Neuronal stem cell (in vitro differentiated cells): ENCODE results near the gene NIPAL4.

Source experiments
- DNase-seq: peaks from one replicate; pipeline ENCODE4 v3.0.0-alpha.2; 2013; ENCODE audit warnings: low spot score
- H2AFZ ChIP-seq: one replicate; pipeline ENCODE4 v1.6.1; 2013; ENCODE audit warnings: mild to moderate bottlenecking, low read length, inconsistent platforms
- H2AK5ac ChIP-seq: 2 replicates; pipeline ENCODE4 v1.6.1; 2013; ENCODE audit warnings: low read depth, mild to moderate bottlenecking, inconsistent platforms, low read length, moderate library complexity, mixed read lengths
- H2BK120ac ChIP-seq: 2 replicates; pipeline ENCODE4 v1.6.1; 2013; ENCODE audit warnings: low read depth, mild to moderate bottlenecking, inconsistent platforms, low read length, moderate library complexity, mixed read lengths
- H2BK12ac ChIP-seq: one replicate; pipeline ENCODE4 v1.6.1; 2013; ENCODE audit warnings: low read length, inconsistent platforms
- H2BK15ac ChIP-seq: 2 replicates; pipeline ENCODE4 v1.6.1; 2013; ENCODE audit warnings: mild to moderate bottlenecking, low read length, inconsistent platforms, mixed read lengths
- H2BK5ac ChIP-seq: one replicate; pipeline ENCODE4 v1.6.1; 2013; ENCODE audit warnings: inconsistent platforms, mild to moderate bottlenecking, low read length, moderate library complexity
- H3K14ac ChIP-seq: one replicate; pipeline ENCODE4 v1.6.1; 2013; ENCODE audit warnings: low read length, inconsistent platforms
- H3K18ac ChIP-seq: 2 replicates; pipeline ENCODE4 v1.6.1; 2013; ENCODE audit warnings: low read length, inconsistent platforms
- H3K23ac ChIP-seq: 2 replicates; pipeline ENCODE4 v1.6.1; 2013; ENCODE audit warnings: low read depth, mild to moderate bottlenecking, mixed read lengths, low read length, inconsistent platforms; ENCODE audit not compliant: poor library complexity
- H3K27ac ChIP-seq: replicated peaks from 3 replicates; pipeline ENCODE4 v1.5.1; 2013; ENCODE audit warnings: low read length, inconsistent platforms
- H3K27me3 ChIP-seq, 3 experiments: 2 replicates each; pipeline ENCODE4 v1.6.1; 2013; ENCODE audit warnings: low read length in 3 of 3, mild to moderate bottlenecking in 2 of 3, inconsistent platforms in 1 of 3, low read depth in 1 of 3, mixed read lengths in 1 of 3, moderate library complexity in 1 of 3; ENCODE audit not compliant: control insufficient read depth in 3 of 3, insufficient read depth in 3 of 3
- H3K36me3 ChIP-seq, 2 donors: replicated peaks in 1 of 2; 2 replicates each; pipeline ENCODE4 v1.6.1; 2013; ENCODE audit warnings: low read length in 2 of 2; ENCODE audit not compliant: control insufficient read depth in 2 of 2, insufficient read depth in 2 of 2
- H3K4ac ChIP-seq: 2 replicates; pipeline ENCODE4 v1.6.1; 2013; ENCODE audit warnings: inconsistent platforms, mild to moderate bottlenecking, low read length, moderate library complexity
- H3K4me1 ChIP-seq, 2 donors: 1 replicate in 1 of 2; 2 replicates in 1 of 2; pipeline ENCODE4 v1.6.1; 2013; ENCODE audit warnings: low read length in 2 of 2, low read depth in 1 of 2; ENCODE audit not compliant: control insufficient read depth in 2 of 2, insufficient read depth in 1 of 2
- H3K4me2 ChIP-seq: one replicate; pipeline ENCODE4 v1.6.1; 2013; ENCODE audit warnings: mild to moderate bottlenecking, low read length, inconsistent platforms; ENCODE audit not compliant: insufficient read depth, poor library complexity, severe bottlenecking
- H3K4me3 ChIP-seq, 2 donors: 2 replicates each; pipeline ENCODE4 v1.5.1; 2013; ENCODE audit warnings: low read length in 2 of 2, mild to moderate bottlenecking in 2 of 2, inconsistent platforms in 1 of 2, moderate library complexity in 1 of 2
- H3K79me1 ChIP-seq: one replicate; pipeline ENCODE4 v1.6.1; 2013; ENCODE audit warnings: low read depth, mild to moderate bottlenecking, inconsistent platforms, low read length, moderate library complexity
- H3K9ac ChIP-seq: one replicate; pipeline ENCODE4 v1.6.1; 2013; ENCODE audit warnings: mild to moderate bottlenecking, low read depth, low read length, inconsistent platforms; ENCODE audit not compliant: poor library complexity
- H3K9me3 ChIP-seq, 2 donors: replicated peaks in 1 of 2; 2 replicates each; pipeline versions ENCODE3 to v1.6.1; 2013; ENCODE audit warnings: low read length in 2 of 2, mild to moderate bottlenecking in 2 of 2, inconsistent platforms in 1 of 2, low read depth in 1 of 2, mixed read lengths in 1 of 2, moderate library complexity in 1 of 2; ENCODE audit not compliant: control insufficient read depth in 2 of 2, insufficient read depth in 1 of 2
- H4K8ac ChIP-seq: one replicate; pipeline ENCODE4 v1.6.1; 2013; ENCODE audit warnings: low read depth, mild to moderate bottlenecking, inconsistent platforms, low read length, moderate library complexity
- H4K91ac ChIP-seq: one replicate; pipeline ENCODE4 v1.6.1; 2013; ENCODE audit warnings: low read length, low read depth, mild to moderate bottlenecking, inconsistent platforms; ENCODE audit not compliant: poor library complexity
- WGBS, 2 donors: extraction: QIAGEN DNeasy Blood & Tissue Kit; methylation state at CpG; one replicate each; pipeline ENCODE4 v1.1.7; 2013; ENCODE audit warnings: missing lambda C conversion rate in 2 of 2, mixed read lengths in 1 of 2; ENCODE audit not compliant: insufficient read length in 2 of 2, insufficient replicate concordance in 1 of 2; ENCODE audit errors: extremely low coverage in 2 of 2; 5-methylcytosine and 5-hydroxymethylcytosine counted together

NIPAL4 gene

GRCh38 chr5:157496864-157497263 lies 36.9 kb downstream of the NIPAL4 start:
- no CpG with 5 or more reads among the region's 8 CpGs for WGBS, 2 donors
- Histone ChIP-seq H3K4me3 (no peak overlapping the region), H3K9ac (no peak overlapping the region), H3K23ac (no peak overlapping the region), H3K79me1 (no peaks in the 10 kb centered on the region), H2BK15ac (no peak overlapping the region), H3K18ac (peak overlapping the region; percentile 52), H2AFZ (no peak overlapping the region), H3K14ac (no peak overlapping the region), H4K91ac (no peak overlapping the region), H4K8ac (no peak overlapping the region), H3K4ac (no peak overlapping the region), H3K4me1 (peaks cover 0 to 7% of the 10 kb centered on the region in 2 donors), H2BK5ac (no peak overlapping the region), H2AK5ac (no peak overlapping the region), H3K36me3 (peaks cover 0 to 10% of the 10 kb centered on the region in 2 donors), H3K27ac (no peak overlapping the region), H3K27me3 (no peaks in the 10 kb centered on the region), H3K9me3 (no peaks in the 10 kb centered on the region), H3K4me2 (no peak overlapping the region), H2BK12ac (no peak overlapping the region), H2BK120ac (no peak overlapping the region)
- DNase-seq: no peak

- DNase-seq: no peak
- peak overlapping the region; percentile 36 for H3K9ac ChIP-seq
These were observed 38.0 kb downstream of the NIPAL4 start for GRCh38 chr5:157497875-157498611.

GRCh38 chr5:157502143-157502647 lies 42.2 kb downstream of the NIPAL4 start:
- Histone ChIP-seq H3K27me3 (no peaks in the 10 kb centered on the region), H4K8ac (no peak overlapping the region), H2BK12ac (no peak overlapping the region), H3K4me3 (no peak overlapping the region), H2BK15ac (no peak overlapping the region), H3K4ac (no peak overlapping the region), H3K18ac (no peak overlapping the region), H2BK5ac (no peak overlapping the region), H3K4me1 (peaks cover 0 to 7% of the 10 kb centered on the region in 2 donors), H3K27ac (no peak overlapping the region), H3K79me1 (no peaks in the 10 kb centered on the region), H3K23ac (peak overlapping the region; percentile 32), H3K4me2 (no peak overlapping the region), H2AK5ac (no peak overlapping the region), H3K36me3 (peaks cover 0 to 7% of the 10 kb centered on the region in 2 donors), H4K91ac (no peak overlapping the region), H3K9me3 (no peaks in the 10 kb centered on the region), H2AFZ (no peak overlapping the region), H2BK120ac (no peak overlapping the region), H3K9ac (no peak overlapping the region), H3K14ac (no peak overlapping the region)
- no peak for DNase-seq
- no CpG with 5 or more reads among the region's 8 CpGs for WGBS, 2 donors

More at GRCh38 chr5:157497875-157498611, 38.0 kb downstream of the NIPAL4 start:
- Histone ChIP-seq H3K27me3 (no peaks in the 10 kb centered on the region), H2BK15ac (no peak overlapping the region), H3K27ac (no peak overlapping the region), H3K4me3 (no peak overlapping the region), H3K36me3 (peaks cover 0 to 6% of the 10 kb centered on the region in 2 donors), H3K18ac (peak overlapping the region; percentile 70), H3K9me3 (no peaks in the 10 kb centered on the region), H2AK5ac (peak overlapping the region; percentile 53), H3K23ac (peak overlapping the region; percentile 83), H3K14ac (peak overlapping the region; percentile 47), H3K4me2 (no peak overlapping the region), H3K4me1 (peaks cover 0 to 7% of the 10 kb centered on the region in 2 donors), H3K79me1 (no peaks in the 10 kb centered on the region), H3K4ac (no peak overlapping the region), H2AFZ (no peak overlapping the region), H2BK5ac (no peak overlapping the region), H2BK12ac (no peak overlapping the region), H4K8ac (no peak overlapping the region), H4K91ac (no peak overlapping the region), H2BK120ac (no peak overlapping the region)
- no CpG with 5 or more reads among the region's 10 CpGs for WGBS, 2 donors

- Histone ChIP-seq H2BK5ac (no peak overlapping the region), H3K23ac (no peak overlapping the region), H3K4me3 (no peak overlapping the region), H2AFZ (no peak overlapping the region), H3K9me3 (no peaks in the 10 kb centered on the region), H3K36me3 (peaks cover 0 to 8% of the 10 kb centered on the region in 2 donors), H3K79me1 (no peaks in the 10 kb centered on the region), H2BK12ac (no peak overlapping the region), H3K18ac (no peak overlapping the region), H3K4ac (no peak overlapping the region), H3K27me3 (no peaks in the 10 kb centered on the region), H4K8ac (no peak overlapping the region), H3K4me2 (no peak overlapping the region), H3K9ac (no peak overlapping the region), H2BK120ac (no peak overlapping the region), H3K14ac (no peak overlapping the region), H2BK15ac (no peak overlapping the region), H2AK5ac (no peak overlapping the region), H3K27ac (no peak overlapping the region), H3K4me1 (peaks cover 0 to 2% of the 10 kb centered on the region in 2 donors), H4K91ac (no peak overlapping the region)
- no CpG with 5 or more reads among the region's 8 CpGs for WGBS, 2 donors
- DNase-seq: no peak
These were observed 44.0 kb downstream of the NIPAL4 start for GRCh38 chr5:157504053-157504452.
